HL-60 (cell line): ENCODE results near the gene FSTL3.

Source experiments
- DNase-seq, 2 experiments: peaks; one replicate each; pipeline ENCODE4 v3.0.0-alpha.2; 2010 to 2020; ENCODE audit warnings: low read depth in 1 of 2, low spot score in 1 of 2
- H3K27ac ChIP-seq: fragments of 250-450 bp; sonication (Bioruptor Pico); replicated peaks from 2 replicates; pipeline ENCODE4 v1.5.1; 2020; ENCODE audit warnings: mild to moderate bottlenecking, moderate library complexity
- H3K27me3 ChIP-seq: fragments of 250-450 bp; sonication (Bioruptor Pico); 2 replicates; pipeline ENCODE4 v1.5.1; 2021; ENCODE audit warnings: mild to moderate bottlenecking, moderate library complexity; ENCODE audit not compliant: insufficient read depth, poor library complexity, severe bottlenecking
- H3K4me3 ChIP-seq: replicated peaks from 2 replicates; pipeline ENCODE4 v1.5.1; 2011; ENCODE audit warnings: mild to moderate bottlenecking, control low read depth, low read length; ENCODE audit not compliant: insufficient read depth
- GABPA ChIP-seq: IDR thresholded peaks from 2 replicates; pipeline ENCODE4 v1.6.1; 2012; ENCODE audit warnings: low read depth
- POLR2AphosphoS5 ChIP-seq: IDR thresholded peaks from 2 replicates; pipeline ENCODE4 v1.6.1; 2012; ENCODE audit warnings: low read depth
- SPI1 ChIP-seq: IDR thresholded peaks from 2 replicates; pipeline ENCODE4 v1.6.1; 2012; ENCODE audit warnings: low read depth, mild to moderate bottlenecking, borderline replicate concordance
- TF ChIP-seq, protein P1 (sequence below): IDR thresholded peaks from one replicate; pipeline ENCODE4 v1.5.1; 2011; ENCODE audit warnings: low read length, control low read depth, inconsistent platforms; ENCODE audit not compliant: insufficient read depth
- TF ChIP-seq, protein P2 (sequence below): IDR thresholded peaks from 2 replicates; pipeline ENCODE4 v1.6.1; 2012; ENCODE audit warnings: low read depth; ENCODE audit not compliant: insufficient replicate concordance

Gene FSTL3

DNA sequence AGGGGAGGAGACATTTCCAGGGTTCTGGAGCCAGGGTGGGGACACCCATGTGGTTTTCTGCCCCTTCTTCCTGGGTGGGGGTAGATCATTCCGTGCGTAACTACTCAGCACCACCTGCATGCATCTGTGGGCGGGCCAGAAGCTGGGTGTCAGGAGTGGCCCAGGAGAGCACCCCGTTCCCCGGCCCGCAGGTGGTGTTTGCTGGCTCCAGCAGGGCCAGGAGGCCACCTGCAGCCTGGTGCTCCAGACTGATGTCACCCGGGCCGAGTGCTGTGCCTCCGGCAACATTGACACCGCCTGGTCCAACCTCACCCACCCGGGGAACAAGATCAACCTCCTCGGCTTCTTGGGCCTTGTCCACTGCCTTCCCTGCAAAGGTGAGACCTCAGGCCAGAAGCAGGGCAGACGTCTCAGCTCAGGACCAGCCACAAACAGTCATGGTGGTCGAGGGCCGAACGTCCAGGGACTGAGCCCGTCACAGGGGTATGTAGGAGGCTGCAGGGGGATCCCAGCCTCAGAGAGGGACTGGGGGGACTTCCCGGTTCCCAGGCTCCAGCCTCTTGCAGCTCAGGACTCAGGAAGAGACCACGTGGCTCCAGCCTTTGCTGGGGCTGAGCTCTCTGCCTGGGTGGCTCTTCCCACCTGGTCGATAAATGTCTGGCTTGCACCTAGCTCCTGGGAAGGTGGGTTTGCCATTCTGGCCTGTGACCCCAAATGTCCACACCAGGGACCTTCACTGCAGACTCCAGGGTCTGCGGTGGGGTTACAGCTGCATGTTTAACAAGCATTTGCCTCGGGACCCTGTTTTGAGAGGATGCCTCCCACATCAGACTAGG lies 1.6 kb downstream of the FSTL3 start:
- no peak overlapping the region for H3K27ac ChIP-seq
- peaks cover 14% of the 10 kb centered on the region for H3K27me3 ChIP-seq
- TF ChIP-seq SPI1 = no peak
- TF ChIP-seq POLR2AphosphoS5 = no peak
- no peak for TF ChIP-seq GABPA
- TF ChIP-seq, protein P1, sequence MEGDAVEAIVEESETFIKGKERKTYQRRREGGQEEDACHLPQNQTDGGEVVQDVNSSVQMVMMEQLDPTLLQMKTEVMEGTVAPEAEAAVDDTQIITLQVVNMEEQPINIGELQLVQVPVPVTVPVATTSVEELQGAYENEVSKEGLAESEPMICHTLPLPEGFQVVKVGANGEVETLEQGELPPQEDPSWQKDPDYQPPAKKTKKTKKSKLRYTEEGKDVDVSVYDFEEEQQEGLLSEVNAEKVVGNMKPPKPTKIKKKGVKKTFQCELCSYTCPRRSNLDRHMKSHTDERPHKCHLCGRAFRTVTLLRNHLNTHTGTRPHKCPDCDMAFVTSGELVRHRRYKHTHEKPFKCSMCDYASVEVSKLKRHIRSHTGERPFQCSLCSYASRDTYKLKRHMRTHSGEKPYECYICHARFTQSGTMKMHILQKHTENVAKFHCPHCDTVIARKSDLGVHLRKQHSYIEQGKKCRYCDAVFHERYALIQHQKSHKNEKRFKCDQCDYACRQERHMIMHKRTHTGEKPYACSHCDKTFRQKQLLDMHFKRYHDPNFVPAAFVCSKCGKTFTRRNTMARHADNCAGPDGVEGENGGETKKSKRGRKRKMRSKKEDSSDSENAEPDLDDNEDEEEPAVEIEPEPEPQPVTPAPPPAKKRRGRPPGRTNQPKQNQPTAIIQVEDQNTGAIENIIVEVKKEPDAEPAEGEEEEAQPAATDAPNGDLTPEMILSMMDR = no peak
- TF ChIP-seq, protein P2, sequence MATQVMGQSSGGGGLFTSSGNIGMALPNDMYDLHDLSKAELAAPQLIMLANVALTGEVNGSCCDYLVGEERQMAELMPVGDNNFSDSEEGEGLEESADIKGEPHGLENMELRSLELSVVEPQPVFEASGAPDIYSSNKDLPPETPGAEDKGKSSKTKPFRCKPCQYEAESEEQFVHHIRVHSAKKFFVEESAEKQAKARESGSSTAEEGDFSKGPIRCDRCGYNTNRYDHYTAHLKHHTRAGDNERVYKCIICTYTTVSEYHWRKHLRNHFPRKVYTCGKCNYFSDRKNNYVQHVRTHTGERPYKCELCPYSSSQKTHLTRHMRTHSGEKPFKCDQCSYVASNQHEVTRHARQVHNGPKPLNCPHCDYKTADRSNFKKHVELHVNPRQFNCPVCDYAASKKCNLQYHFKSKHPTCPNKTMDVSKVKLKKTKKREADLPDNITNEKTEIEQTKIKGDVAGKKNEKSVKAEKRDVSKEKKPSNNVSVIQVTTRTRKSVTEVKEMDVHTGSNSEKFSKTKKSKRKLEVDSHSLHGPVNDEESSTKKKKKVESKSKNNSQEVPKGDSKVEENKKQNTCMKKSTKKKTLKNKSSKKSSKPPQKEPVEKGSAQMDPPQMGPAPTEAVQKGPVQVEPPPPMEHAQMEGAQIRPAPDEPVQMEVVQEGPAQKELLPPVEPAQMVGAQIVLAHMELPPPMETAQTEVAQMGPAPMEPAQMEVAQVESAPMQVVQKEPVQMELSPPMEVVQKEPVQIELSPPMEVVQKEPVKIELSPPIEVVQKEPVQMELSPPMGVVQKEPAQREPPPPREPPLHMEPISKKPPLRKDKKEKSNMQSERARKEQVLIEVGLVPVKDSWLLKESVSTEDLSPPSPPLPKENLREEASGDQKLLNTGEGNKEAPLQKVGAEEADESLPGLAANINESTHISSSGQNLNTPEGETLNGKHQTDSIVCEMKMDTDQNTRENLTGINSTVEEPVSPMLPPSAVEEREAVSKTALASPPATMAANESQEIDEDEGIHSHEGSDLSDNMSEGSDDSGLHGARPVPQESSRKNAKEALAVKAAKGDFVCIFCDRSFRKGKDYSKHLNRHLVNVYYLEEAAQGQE = no peak
- no peak overlapping the region for H3K4me3 ChIP-seq
- DNase-seq = no peak

DNA sequence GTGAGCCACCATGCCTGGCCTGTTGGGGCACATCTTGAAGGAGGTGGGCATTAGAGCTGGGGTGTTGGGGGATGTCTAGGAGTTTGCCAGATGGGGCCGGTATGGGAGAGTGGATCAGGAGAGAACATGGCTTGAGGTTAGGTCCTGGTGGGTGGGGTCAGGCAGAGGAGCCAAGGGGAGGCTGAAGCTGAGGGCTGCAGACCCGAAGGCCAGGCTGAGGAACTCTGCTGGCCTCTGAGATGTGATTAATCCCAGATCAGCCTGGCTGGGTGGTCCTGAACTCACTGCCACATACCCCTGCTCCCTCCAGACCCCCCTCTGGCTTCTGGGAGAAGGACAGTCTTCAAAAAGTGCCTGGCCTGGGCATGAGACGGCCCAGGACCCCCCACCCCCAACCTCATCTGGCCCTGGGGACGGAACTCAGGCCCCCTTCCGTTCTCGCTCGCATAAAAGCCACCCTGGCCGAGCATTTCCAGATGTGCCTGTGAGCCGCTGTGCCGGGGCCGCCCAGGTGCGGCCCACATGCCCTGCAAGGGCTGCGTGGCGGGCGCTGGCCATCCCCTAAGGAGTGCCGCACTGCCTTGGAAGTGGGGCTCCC lies 2.7 kb downstream of the FSTL3 start:
- DNase-seq = no peak
- peak overlapping the region; percentile 60; the same call in 1 of the 2 replicates for H3K27ac ChIP-seq
- H3K27me3 ChIP-seq = peaks cover 14% of the 10 kb centered on the region
- peak overlapping the region; percentile 59; the same call in 1 of the 2 replicates for H3K4me3 ChIP-seq
- TF ChIP-seq, protein P1 = no peak
- TF ChIP-seq GABPA (no peak), SPI1 (no peak), POLR2AphosphoS5 (no peak)

DNA sequence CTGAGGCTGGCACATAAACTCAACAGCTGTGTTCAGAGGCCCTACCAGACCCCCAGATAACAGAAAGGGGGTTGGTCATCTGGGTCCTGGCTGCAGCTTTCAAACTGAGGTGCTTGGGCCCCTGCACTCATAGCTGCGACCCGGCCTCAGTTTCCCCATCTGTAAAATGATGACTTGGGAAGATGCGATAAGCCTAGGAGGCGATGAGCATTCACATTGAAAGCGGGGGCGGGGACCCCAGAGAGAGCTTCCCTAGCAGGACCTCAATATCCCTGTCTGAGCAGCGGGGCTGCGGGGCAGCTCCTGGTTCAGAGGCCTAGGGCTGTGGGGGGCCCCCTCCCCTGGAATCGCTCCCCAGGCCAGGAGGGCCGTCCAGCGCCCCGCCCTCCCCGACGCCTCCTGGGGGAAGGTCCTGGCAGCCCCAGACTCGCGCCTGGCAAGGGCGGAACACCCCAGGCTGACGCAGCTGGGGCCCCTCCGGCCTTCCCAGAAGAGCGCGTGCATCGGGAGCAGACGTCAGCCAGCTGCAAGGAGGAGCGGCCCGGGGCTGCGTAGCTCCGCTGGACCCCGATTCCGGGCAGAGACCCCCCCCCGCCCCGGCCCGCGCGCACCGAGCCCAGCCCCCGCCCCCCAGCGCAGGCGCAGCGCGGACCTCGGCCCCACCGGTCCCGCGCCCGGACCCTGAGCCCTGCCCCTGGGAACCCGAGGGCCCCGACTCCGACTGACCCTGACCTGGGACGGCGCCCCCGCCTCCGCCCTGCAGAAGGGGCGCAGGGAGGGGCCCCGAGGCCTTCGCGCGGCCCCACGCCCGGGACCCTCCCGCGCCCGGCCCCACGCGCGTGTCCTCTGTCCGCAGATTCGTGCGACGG lies 3.5 kb downstream of the FSTL3 start:
- TF ChIP-seq POLR2AphosphoS5 (no peak), SPI1 (no peak), GABPA (no peak)
- TF ChIP-seq, protein P1 = no peak
- TF ChIP-seq, protein P2 = no peak
- peak; percentile 51 to 60 for DNase-seq
- peaks cover 14% of the 10 kb centered on the region for H3K27me3 ChIP-seq
- peak overlapping the region; percentile 60 for H3K27ac ChIP-seq
- H3K4me3 ChIP-seq = peak overlapping the region; percentile 59
